PFSK-1 (cell line): ENCODE results near the gene MPST.

Experiments
- FOXP2 ChIP-seq: optimal IDR thresholded peaks from 2 replicates; pipeline ENCODE3; 2011; ENCODE audit warnings: borderline replicate concordance, control low read depth, inconsistent platforms; ENCODE audit not compliant: insufficient read depth; ENCODE audit errors: extremely low read length, extremely low read depth
- POLR2AphosphoS5 ChIP-seq: IDR thresholded peaks from 2 replicates; pipeline ENCODE4 v1.6.1; 2012; ENCODE audit warnings: low read depth, mild to moderate bottlenecking, control low read depth, low read length, moderate library complexity
- SIN3A ChIP-seq: IDR thresholded peaks from 2 replicates; pipeline ENCODE4 v1.6.1; 2012; ENCODE audit warnings: mild to moderate bottlenecking, low read length, moderate library complexity, borderline replicate concordance; ENCODE audit not compliant: insufficient read depth
- TAF1 ChIP-seq: IDR thresholded peaks from 2 replicates; pipeline ENCODE4 v1.6.1; 2012; ENCODE audit warnings: low read length, control low read depth, borderline replicate concordance; ENCODE audit not compliant: insufficient read depth
- TF ChIP-seq, protein P1 (sequence below), 2 experiments: IDR thresholded peaks; 2 replicates each; pipeline versions ENCODE4 v1.6.1 to v1.8.0; 2011 to 2012; ENCODE audit warnings: low read depth in 2 of 2, low read length in 2 of 2, control low read depth in 1 of 2, inconsistent platforms in 1 of 2, mild to moderate bottlenecking in 1 of 2, moderate library complexity in 1 of 2; ENCODE audit not compliant: insufficient read depth in 1 of 2

The MPST gene

DNA sequence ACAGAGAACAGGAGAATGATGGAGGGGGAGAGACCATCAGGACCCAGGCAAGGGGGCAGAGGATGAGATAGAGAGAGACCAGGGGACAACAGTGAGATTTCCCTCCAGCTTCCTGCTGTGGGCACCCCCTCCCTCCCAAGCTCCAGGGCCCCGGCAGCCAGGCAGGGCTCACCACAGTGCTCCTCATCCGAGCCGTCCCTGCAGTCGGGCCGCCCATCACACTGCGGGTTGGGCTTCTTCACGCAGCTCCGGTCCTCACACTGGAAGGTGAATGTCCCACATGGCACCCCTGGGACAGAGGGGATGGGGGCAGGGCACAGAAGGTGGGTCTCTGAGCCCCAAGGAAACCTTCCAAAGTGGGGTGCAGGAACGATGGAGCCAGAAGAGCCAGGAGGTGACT lies 51.2 kb downstream of the MPST start:
- TF ChIP-seq TAF1: no peak
- no peak for TF ChIP-seq SIN3A
- TF ChIP-seq POLR2AphosphoS5: no peak
- TF ChIP-seq, protein P1, sequence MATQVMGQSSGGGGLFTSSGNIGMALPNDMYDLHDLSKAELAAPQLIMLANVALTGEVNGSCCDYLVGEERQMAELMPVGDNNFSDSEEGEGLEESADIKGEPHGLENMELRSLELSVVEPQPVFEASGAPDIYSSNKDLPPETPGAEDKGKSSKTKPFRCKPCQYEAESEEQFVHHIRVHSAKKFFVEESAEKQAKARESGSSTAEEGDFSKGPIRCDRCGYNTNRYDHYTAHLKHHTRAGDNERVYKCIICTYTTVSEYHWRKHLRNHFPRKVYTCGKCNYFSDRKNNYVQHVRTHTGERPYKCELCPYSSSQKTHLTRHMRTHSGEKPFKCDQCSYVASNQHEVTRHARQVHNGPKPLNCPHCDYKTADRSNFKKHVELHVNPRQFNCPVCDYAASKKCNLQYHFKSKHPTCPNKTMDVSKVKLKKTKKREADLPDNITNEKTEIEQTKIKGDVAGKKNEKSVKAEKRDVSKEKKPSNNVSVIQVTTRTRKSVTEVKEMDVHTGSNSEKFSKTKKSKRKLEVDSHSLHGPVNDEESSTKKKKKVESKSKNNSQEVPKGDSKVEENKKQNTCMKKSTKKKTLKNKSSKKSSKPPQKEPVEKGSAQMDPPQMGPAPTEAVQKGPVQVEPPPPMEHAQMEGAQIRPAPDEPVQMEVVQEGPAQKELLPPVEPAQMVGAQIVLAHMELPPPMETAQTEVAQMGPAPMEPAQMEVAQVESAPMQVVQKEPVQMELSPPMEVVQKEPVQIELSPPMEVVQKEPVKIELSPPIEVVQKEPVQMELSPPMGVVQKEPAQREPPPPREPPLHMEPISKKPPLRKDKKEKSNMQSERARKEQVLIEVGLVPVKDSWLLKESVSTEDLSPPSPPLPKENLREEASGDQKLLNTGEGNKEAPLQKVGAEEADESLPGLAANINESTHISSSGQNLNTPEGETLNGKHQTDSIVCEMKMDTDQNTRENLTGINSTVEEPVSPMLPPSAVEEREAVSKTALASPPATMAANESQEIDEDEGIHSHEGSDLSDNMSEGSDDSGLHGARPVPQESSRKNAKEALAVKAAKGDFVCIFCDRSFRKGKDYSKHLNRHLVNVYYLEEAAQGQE (IDR thresholded peaks at IDR 0.05; ENCODE audit: insufficient read depth in 1 of 2, low read depth in 2 of 2, low read length in 2 of 2): no peak
- no peak for TF ChIP-seq FOXP2

DNA sequence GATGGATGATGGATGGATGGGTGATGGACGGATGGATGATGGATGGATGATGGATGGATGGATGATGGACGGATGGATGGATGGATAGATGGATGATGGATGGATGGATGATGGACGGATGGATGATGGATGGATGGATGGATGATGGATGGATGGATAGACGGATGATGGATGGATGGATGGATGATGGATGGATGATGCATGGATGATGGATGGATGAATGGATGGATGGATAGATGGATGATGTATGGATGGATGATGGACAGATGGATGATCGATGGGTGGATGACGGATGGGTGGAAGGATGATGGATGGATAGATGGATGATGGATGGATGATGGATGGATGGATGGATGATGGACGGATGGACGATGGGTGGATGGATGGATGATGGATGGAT lies 53.1 kb downstream of the MPST start:
- TF ChIP-seq, protein P1 (IDR thresholded peaks at IDR 0.05; ENCODE audit: insufficient read depth in 1 of 2, low read depth in 2 of 2, low read length in 2 of 2): no peak
- TF ChIP-seq SIN3A: no peak
- no peak for TF ChIP-seq POLR2AphosphoS5
- no peak for TF ChIP-seq FOXP2
- no peak for TF ChIP-seq TAF1

DNA sequence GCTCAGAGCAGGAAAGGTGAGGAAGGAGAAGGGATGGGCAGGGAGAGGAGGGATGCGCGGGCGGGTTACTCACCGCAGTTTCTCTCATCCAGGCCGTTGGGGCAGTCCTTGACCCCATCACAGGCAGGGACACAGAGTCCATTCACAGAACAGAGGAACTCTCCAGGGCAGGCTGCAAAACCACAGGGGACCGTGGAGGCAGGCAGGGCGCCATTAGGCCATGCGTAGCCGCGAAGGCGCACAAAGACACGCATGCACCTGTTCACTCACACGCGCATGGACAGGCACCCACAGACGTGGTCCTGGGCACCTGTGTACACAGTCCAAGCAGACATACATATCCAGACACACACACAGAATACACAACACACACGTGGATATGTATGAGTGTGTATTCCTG lies 55.0 kb downstream of the MPST start:
- TF ChIP-seq FOXP2 (no peak), POLR2AphosphoS5 (no peak)

DNA sequence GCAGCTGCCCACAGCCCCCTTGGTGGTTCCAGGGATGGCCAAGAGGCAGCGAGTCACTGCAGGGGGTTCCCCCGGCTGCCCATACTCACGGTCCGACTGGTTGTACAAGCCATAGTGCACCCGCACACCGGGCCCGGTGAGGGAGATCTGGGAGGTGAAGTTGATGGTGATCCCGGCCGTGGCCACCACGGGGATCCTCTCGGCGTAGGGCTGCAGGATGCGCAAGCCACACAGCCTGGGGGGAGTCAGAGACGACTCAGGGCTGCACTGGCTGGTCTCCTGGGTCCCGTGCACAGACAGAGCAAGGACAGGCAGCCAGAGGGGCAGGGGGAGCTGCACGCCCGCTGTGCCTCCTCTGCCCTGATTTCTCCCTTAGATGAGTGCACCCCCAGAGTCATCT lies 55.5 kb downstream of the MPST start:
- TF ChIP-seq, protein P1 (IDR thresholded peaks at IDR 0.05; ENCODE audit: insufficient read depth in 1 of 2, low read depth in 2 of 2, low read length in 2 of 2): no peak
- TF ChIP-seq SIN3A: no peak
- no peak for TF ChIP-seq TAF1
- TF ChIP-seq POLR2AphosphoS5: no peak
- TF ChIP-seq FOXP2: no peak

DNA sequence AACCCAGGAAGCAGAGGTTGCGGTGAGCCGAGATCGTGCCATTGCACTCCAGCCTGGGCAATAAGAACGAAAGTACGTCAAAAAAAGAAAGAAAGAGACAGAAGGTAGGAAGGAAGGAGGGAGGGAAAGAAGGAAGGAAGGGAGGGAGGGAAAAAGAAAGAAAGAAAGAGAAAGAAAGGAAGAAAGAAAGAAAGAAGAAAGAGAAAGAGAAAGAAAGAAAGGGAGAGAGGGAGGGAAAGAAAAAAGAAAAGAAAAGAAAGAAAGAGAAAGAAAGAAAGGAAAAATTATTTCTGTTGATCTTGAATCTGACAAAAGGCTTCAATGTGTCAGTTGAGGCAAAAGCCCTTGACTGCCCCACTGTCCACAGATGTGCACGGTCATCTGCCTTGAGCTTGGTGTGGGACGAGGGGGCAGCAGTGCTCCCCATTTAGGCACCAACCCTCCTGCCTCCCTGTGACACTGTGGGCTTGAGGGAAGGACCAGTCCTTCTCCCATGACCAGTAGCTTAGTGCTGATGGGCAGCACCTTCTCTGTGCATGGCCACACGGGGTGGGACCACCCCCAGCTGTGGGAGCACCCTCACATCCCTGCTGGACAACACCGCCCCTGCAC lies 56.4 kb downstream of the MPST start:
- TF ChIP-seq TAF1 (no peak), SIN3A (no peak), FOXP2 (no peak), POLR2AphosphoS5 (no peak)
- TF ChIP-seq, protein P1 (IDR thresholded peaks at IDR 0.05; ENCODE audit: insufficient read depth in 1 of 2, low read depth in 2 of 2, low read length in 2 of 2): no peak
